Left ventricle myocardium inferior (tissue), 1 donor: Measurements from ENCODE around the gene PLCE1. TPM values are rescaled to one million over a fixed set of nuclear protein-coding genes. Genes with fewer than 3 reads are reported as not detected.

Experiments
- DNase-seq: peaks from one replicate; pipeline ENCODE4 v3.0.0-alpha.2; 2020
- H3K27ac ChIP-seq: fragments of 200-600 bp; replicated peaks from 2 replicates; pipeline ENCODE4 v1.8.0; 2021
- H3K27me3 ChIP-seq: fragments of 200-600 bp; 2 replicates; pipeline ENCODE4 v1.8.0; 2021; ENCODE audit warnings: low read depth
- H3K36me3 ChIP-seq: fragments of 200-600 bp; 2 replicates; pipeline ENCODE4 v1.8.0; 2021
- H3K4me1 ChIP-seq: fragments of 200-600 bp; 2 replicates; pipeline ENCODE4 v1.8.0; 2021
- H3K4me3 ChIP-seq: fragments of 200-600 bp; 2 replicates; pipeline ENCODE4 v1.8.0; 2021; ENCODE audit warnings: mild to moderate bottlenecking, moderate library complexity
- H3K9me3 ChIP-seq: fragments of 200-600 bp; replicated peaks from 2 replicates; pipeline ENCODE4 v1.8.0; 2021
- intact Hi-C: fragments of 100-400 bp; cut with micrococcal nuclease; formaldehyde crosslinking; loops from one replicate; pipeline ENCODE4 v1.11.0; 2022
- total RNA-seq: library from RNA; stranded (reverse); fragmentation: NEBNext Ultra II Directional; extraction: Animal tissue kit (Norgen Biotek cat#: 25700); gene quantifications from one replicate; pipeline ENCODE4 v1.2.1, GENCODE V29; 2021
- TF ChIP-seq, protein P1 (sequence below): fragments of 200-600 bp; IDR thresholded peaks from 2 replicates; pipeline ENCODE4 v1.8.0; 2021; ENCODE audit warnings: antibody characterized with exemption, mild to moderate bottlenecking, borderline replicate concordance
- donor health status: DM: no; HTN: yes; CAD: no; lungs with severe emphysema.

The PLCE1 gene
- total RNA-seq, 1 donor from 2014 or later, result 11.2 TPM

DNA sequence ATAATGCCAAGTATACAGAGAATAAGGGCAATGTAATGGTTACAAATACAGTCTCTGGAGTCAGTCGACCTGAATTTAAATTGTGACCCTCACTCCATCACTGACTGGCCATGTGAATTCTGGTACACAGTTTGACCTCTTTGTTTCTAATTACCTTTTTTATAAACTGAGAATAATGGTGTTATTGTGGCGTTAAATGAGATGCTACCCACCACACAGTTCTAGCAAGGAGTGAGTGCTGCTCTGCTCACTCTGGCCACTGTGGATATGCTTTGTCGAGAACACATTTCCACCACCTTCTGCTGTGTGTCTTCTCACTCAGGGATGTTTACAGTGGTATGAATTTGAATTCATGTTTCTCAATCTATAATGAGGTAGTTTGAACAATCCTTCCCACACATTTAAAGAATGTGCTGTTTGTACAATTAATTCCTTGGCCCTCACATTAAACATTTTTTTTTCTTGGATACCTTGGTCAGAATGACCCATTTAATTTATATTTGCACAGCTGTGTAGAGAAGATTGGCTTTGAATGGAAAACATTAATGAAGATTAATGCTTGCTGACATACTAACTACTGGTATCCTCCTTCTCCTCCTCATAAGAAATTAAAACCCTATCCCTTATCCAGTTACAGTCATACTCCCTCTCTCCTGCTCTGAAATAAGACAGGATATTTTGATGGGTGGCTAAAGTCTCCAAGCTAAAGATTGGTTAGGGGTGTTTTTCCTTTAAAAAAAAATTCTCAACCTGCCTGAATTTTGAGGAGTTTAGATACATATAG, 42.4 kb downstream of the PLCE1 start:
- H3K9me3 ChIP-seq, result peaks cover 3% of the 10 kb centered on the region
- H3K4me1 ChIP-seq, result no peaks in the 10 kb centered on the region
- TF ChIP-seq, protein P1, sequence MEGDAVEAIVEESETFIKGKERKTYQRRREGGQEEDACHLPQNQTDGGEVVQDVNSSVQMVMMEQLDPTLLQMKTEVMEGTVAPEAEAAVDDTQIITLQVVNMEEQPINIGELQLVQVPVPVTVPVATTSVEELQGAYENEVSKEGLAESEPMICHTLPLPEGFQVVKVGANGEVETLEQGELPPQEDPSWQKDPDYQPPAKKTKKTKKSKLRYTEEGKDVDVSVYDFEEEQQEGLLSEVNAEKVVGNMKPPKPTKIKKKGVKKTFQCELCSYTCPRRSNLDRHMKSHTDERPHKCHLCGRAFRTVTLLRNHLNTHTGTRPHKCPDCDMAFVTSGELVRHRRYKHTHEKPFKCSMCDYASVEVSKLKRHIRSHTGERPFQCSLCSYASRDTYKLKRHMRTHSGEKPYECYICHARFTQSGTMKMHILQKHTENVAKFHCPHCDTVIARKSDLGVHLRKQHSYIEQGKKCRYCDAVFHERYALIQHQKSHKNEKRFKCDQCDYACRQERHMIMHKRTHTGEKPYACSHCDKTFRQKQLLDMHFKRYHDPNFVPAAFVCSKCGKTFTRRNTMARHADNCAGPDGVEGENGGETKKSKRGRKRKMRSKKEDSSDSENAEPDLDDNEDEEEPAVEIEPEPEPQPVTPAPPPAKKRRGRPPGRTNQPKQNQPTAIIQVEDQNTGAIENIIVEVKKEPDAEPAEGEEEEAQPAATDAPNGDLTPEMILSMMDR, result no peak
- intact Hi-C loops, result no loop called here
- no peak for DNase-seq
- H3K4me3 ChIP-seq, result no peak overlapping the region
- peaks cover 6% of the 10 kb centered on the region for H3K36me3 ChIP-seq
- H3K27me3 ChIP-seq, result no peaks in the 10 kb centered on the region
- H3K27ac ChIP-seq, result no peak overlapping the region

DNA sequence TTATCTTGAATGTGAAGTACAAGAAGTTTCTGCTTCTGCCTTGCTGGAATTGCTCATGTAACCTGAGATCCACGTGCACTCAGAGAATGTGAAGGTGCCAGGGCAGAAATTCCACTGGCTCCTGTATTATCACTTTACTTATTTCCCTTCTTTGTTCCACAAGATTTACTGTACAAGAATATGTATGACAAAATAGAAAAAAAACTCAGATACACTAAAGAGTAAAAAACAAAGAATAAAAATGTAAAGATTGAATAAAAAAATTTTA, 43.0 kb downstream of the PLCE1 start:
- Histone ChIP-seq H3K9me3 (no peaks in the 10 kb centered on the region), H3K27me3 (no peaks in the 10 kb centered on the region), H3K36me3 (peaks cover under 1% of the 10 kb centered on the region), H3K27ac (no peak overlapping the region), H3K4me3 (no peak overlapping the region), H3K4me1 (no peaks in the 10 kb centered on the region)
- TF ChIP-seq, protein P1, result no peak
- no peak for DNase-seq
- intact Hi-C loops, result no loop called here

GRCh38 chr10:94037286-94037685, 43.6 kb downstream of the PLCE1 start:
- no peak for DNase-seq
- H3K36me3 ChIP-seq, result no peaks in the 10 kb centered on the region
- no peaks in the 10 kb centered on the region for H3K4me1 ChIP-seq
- no peaks in the 10 kb centered on the region for H3K27me3 ChIP-seq
- H3K4me3 ChIP-seq, result no peak overlapping the region
- intact Hi-C loops, result no loop called here
- no peak overlapping the region for H3K27ac ChIP-seq
- TF ChIP-seq, protein P1, result no peak
- H3K9me3 ChIP-seq, result no peaks in the 10 kb centered on the region

GRCh38 chr10:94038024-94038423, 44.3 kb downstream of the PLCE1 start:
- Histone ChIP-seq H3K4me3 (no peak overlapping the region), H3K4me1 (no peaks in the 10 kb centered on the region), H3K36me3 (no peaks in the 10 kb centered on the region), H3K27me3 (no peaks in the 10 kb centered on the region), H3K27ac (no peak overlapping the region), H3K9me3 (no peaks in the 10 kb centered on the region)
- no peak for DNase-seq
- TF ChIP-seq, protein P1, result no peak
- intact Hi-C loops, result no loop called here

DNA sequence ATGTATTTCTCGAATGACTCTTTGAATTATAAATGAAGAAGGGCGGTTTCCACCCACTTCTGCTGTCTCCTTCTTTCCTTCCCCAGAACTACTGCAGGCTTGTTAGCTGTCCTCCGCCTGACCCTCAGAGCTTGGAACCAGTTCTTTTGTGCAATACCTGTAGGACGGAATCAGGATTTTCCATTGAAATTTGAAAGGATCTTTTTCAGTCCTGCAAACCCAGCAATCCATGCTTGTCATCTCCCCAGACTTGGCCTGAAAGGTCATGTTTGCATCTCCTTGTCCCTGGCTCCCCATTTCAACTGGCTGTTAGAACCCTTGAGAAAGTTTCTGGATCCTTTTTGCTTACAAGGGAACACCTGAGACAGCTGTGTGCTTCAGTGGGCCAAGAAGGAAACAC, 47.5 kb downstream of the PLCE1 start:
- Histone ChIP-seq H3K27me3 (no peaks in the 10 kb centered on the region), H3K9me3 (no peaks in the 10 kb centered on the region), H3K4me1 (no peaks in the 10 kb centered on the region), H3K4me3 (no peak overlapping the region), H3K27ac (no peak overlapping the region), H3K36me3 (no peaks in the 10 kb centered on the region)
- DNase-seq, result no peak
- intact Hi-C loops, result no loop called here
- TF ChIP-seq, protein P1, result no peak
